Left lung (tissue), 10 donors: ENCODE data around the gene DUS3L. TPM values are rescaled to one million over a fixed set of nuclear protein-coding genes. Genes with fewer than 3 reads are reported as not detected.

ENCODE experiments used
- ATAC-seq: fragments of 200-7000 bp; cut with Tn5 transposase; one replicate; pipeline ENCODE4 v1.9.1; 2020; ENCODE audit warnings: moderate library complexity
- DNase-seq, 4 donors: peaks; one replicate each; pipeline ENCODE4 v3.0.0-alpha.2; 2013 to 2020
- H3K27ac ChIP-seq, 2 donors: fragments of 200-600 bp; sonication (generic) in 1 of 2; one replicate each; pipeline versions ENCODE4 v1.5.0 to v1.8.0; 2020 to 2021
- H3K27me3 ChIP-seq, 2 donors: fragments of 200-600 bp; sonication (generic) in 1 of 2; one replicate each; pipeline versions ENCODE4 v1.5.0 to v1.8.0; 2020 to 2021
- H3K36me3 ChIP-seq, 2 donors: fragments of 200-600 bp; sonication (generic) in 1 of 2; one replicate each; pipeline versions ENCODE4 v1.5.0 to v1.8.0; 2020 to 2021
- H3K4me1 ChIP-seq, 2 donors: fragments of 200-600 bp; one replicate each; pipeline ENCODE4 v1.8.0; 2021
- H3K4me3 ChIP-seq, 2 donors: fragments of 200-600 bp; sonication (generic) in 1 of 2; one replicate each; pipeline versions ENCODE4 v1.5.0 to v1.8.0; 2020 to 2021; ENCODE audit warnings: mild to moderate bottlenecking in 1 of 2
- H3K9me3 ChIP-seq, 2 donors: fragments of 200-600 bp; sonication (generic) in 1 of 2; one replicate each; pipeline versions ENCODE4 v1.5.0 to v1.8.0; 2020 to 2021
- intact Hi-C, 2 donors: fragments of 100-400 bp; cut with DNase I; formaldehyde crosslinking; loops; one replicate each; pipeline versions ENCODE4 v1.11.2 to v1.14.2; 2022
- polyA plus RNA-seq, 6 donors: library from polyadenylated mRNA; unstranded; fragments of 120-200 nt; gene quantifications; one replicate each; pipeline ENCODE4 v1.2.1, GENCODE V29; 2013; ENCODE audit not compliant: insufficient read length in 6 of 6
- total RNA-seq, 2 donors: library from RNA; stranded (reverse); fragmentation: NEBNext Ultra II Directional; extraction: Animal tissue kit (Norgen Biotek cat#: 25700); gene quantifications; one replicate each; pipeline ENCODE4 v1.2.1, GENCODE V29; 2021
- TF ChIP-seq, protein P1 (sequence below), 2 donors: fragments of 200-600 bp; sonication (generic) in 1 of 2; IDR thresholded peaks; one replicate each; pipeline versions ENCODE4 v1.5.0 to v1.8.0; 2021; ENCODE audit warnings: antibody characterized with exemption in 2 of 2
- donor health status: DM: no; HTN: yes; CAD: no.
- donor health status: DM: no; HTN: no; CAD: no.

Gene DUS3L
- total and polyA plus RNA-seq, 8 donors: 15.8 to 38.4 (median 24.9) TPM

DNA sequence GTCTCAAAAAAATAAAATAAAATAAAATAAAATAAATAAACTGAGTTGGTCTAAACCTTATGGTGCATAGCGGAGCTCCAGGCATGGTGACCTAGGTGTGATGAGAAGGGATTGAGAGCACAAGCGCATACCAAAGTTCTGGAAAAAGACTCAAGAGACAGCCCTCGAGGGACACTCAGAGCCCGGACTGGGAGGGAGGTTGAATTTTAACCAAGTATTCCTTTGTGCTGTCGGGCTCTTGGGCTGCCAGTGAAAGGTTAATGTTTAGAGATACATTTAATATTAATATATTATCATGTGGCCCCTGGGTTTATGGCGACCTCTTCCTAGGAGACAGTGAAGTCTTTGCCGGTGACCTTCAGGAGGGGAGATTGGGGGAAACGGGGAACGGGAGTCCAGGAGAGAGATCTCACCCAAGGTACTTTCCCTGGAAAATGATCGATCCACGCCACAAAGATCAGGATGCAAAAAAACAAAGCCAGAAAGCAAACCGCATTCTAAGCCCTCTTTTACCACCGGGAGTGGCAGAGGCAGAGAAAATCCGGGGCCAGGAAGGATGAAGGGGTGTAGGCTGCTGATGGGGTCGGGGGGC lies 46.9 kb upstream of the DUS3L start:
- H3K36me3 ChIP-seq: no peaks in the 10 kb centered on the region
- intact Hi-C loops: no loop called here
- DNase-seq (no peak), ATAC-seq (no peak)
- H3K4me3 ChIP-seq: no peak overlapping the region
- no peaks in the 10 kb centered on the region for H3K9me3 ChIP-seq
- H3K27ac ChIP-seq: no peak overlapping the region
- TF ChIP-seq, protein P1, sequence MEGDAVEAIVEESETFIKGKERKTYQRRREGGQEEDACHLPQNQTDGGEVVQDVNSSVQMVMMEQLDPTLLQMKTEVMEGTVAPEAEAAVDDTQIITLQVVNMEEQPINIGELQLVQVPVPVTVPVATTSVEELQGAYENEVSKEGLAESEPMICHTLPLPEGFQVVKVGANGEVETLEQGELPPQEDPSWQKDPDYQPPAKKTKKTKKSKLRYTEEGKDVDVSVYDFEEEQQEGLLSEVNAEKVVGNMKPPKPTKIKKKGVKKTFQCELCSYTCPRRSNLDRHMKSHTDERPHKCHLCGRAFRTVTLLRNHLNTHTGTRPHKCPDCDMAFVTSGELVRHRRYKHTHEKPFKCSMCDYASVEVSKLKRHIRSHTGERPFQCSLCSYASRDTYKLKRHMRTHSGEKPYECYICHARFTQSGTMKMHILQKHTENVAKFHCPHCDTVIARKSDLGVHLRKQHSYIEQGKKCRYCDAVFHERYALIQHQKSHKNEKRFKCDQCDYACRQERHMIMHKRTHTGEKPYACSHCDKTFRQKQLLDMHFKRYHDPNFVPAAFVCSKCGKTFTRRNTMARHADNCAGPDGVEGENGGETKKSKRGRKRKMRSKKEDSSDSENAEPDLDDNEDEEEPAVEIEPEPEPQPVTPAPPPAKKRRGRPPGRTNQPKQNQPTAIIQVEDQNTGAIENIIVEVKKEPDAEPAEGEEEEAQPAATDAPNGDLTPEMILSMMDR (IDR thresholded peaks at IDR 0.05): no peak
- H3K4me1 ChIP-seq: peaks cover 0 to 7% of the 10 kb centered on the region in 2 donors
- peaks cover 0 to 20% of the 10 kb centered on the region in 2 donors for H3K27me3 ChIP-seq

DNA sequence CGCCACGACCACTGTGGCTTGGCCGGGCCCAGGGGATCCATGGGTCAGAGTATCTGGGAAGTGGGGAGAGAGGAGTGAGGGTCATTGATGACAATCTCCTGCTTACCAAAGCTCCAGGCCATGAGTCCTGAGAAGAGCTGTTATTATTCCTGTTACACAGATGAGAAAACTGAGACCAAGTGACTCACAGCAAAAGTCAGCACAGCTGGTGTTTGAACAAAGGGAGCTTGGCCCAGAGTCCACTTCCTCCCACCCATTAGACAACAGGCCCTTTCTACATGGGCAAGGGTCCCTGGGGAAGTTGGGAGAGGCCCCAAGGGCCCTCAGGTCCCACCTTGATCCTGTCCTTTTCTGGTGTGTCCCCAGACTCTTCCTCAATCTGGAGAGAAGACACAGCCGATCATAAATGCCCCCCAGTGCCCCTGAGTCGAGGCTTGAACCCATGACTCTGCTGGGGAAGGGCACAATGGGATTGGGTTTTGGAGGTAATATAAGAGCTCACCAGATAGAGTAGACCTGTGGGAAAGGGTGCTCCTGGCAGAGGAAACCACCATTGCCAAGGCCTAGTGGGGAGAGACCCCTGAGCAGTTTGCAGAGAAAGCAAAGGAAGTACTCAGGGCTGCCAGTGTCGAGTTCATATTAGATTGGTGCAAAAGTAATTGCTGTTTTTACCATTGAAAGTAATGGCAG lies 41.7 kb upstream of the DUS3L start:
- H3K9me3 ChIP-seq: no peaks in the 10 kb centered on the region
- no peaks in the 10 kb centered on the region for H3K36me3 ChIP-seq
- ATAC-seq: no peak
- H3K4me3 ChIP-seq: no peak overlapping the region
- DNase-seq: no peak
- intact Hi-C loops: no loop called here
- H3K4me1 ChIP-seq: peaks cover 0 to 17% of the 10 kb centered on the region in 2 donors
- H3K27ac ChIP-seq: no peak overlapping the region
- TF ChIP-seq, protein P1 (IDR thresholded peaks at IDR 0.05): no peak
- H3K27me3 ChIP-seq: peaks cover 0 to 51% of the 10 kb centered on the region in 2 donors

DNA sequence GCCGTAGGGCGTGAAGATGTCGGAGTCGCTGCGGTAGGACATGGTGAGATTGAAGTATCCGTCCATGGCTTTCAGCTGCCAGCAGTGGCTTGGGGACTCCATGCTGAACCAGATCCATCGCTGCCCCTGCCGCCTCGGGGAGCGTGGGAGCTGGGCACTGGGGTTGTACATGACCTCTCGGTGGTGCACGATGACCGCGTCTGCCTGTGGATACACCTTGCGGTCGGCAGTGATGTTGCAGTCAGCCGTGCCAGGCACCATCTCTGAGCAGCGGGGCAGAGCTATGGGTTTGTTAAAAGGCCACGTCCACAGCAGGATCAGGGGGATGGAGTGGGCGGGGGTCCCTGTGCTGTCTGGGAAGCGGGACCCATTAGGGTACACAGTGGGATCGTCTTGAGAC lies 41.1 kb upstream of the DUS3L start:
- intact Hi-C loops: no loop called here
- no peak for DNase-seq
- ATAC-seq: no peak

DNA sequence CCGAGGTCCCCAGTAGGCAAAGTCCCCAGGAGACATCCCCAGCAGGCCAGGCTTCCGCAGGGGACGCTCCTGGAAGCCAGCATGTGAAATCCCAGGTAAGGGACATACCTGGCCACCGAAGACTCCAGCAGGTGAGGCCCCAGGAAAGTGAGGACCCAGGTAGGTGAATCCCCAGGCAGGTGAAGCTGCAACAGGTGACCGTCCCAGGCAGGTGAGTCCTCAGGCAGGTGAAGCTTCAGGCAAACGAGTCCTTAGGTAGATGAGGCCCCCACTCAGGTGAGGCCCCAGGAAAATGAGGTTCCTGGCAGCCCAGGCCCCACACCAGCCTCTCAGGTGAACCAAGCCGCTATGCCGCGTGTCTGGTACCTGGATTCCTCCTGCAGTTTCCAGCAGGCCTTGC lies 40.2 kb upstream of the DUS3L start:
- Histone ChIP-seq H3K9me3 (no peaks in the 10 kb centered on the region), H3K4me1 (peaks cover 0 to 29% of the 10 kb centered on the region in 2 donors), H3K27ac (no peak overlapping the region), H3K36me3 (no peaks in the 10 kb centered on the region), H3K4me3 (no peak overlapping the region), H3K27me3 (peaks cover 0 to 62% of the 10 kb centered on the region in 2 donors)
- no peak for ATAC-seq
- TF ChIP-seq, protein P1 (IDR thresholded peaks at IDR 0.05): no peak
- intact Hi-C loops: no loop called here
- no peak for DNase-seq

More for the DNA sequence above, 41.1 kb upstream of the DUS3L start:
- H3K4me1 ChIP-seq: peaks cover 0 to 22% of the 10 kb centered on the region in 2 donors
- H3K36me3 ChIP-seq: no peaks in the 10 kb centered on the region
- H3K9me3 ChIP-seq: no peaks in the 10 kb centered on the region
- H3K27ac ChIP-seq: no peak overlapping the region
- TF ChIP-seq, protein P1 (IDR thresholded peaks at IDR 0.05): no peak
- peaks cover 0 to 53% of the 10 kb centered on the region in 2 donors for H3K27me3 ChIP-seq
- H3K4me3 ChIP-seq: no peak overlapping the region

DNA sequence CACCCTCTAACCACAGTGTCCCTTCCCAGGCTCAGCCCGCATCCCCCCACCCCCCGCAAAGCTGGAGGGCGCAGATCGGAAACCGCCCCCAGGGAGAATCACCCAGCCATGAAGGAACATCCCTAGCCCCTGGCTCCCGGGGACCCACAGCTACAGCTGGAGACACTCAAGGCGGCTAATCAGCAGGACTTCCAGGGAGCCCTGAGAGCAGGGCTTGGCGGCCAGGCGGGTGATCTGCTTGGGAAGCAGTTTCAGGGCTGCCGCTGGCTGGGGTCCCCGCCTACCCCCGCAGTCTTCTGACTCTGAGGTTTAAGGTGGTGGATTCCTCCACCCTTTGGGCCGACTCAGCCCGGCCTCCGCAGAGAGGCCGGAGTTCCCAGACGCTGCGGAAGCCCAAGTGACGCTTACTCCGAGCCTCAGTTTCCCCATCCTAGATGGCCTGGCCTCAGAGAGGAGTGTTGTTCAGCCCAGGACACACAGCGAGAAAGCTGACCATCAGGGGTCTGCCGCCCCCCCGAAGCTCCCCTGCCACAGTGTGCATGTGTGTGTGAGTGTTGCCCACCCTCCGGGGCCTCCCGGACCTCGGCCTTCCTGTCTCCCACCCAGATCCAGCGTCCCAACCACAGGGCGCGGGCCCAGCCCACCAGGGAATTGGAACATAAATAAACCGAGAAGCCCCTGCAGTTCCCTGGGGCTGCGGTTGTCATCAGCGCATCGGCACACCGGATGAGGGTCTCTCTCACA lies 38.8 kb upstream of the DUS3L start:
- DNase-seq (no peak), ATAC-seq (no peak)
- H3K27me3 ChIP-seq: peaks cover 0 to 62% of the 10 kb centered on the region in 2 donors
- no peak overlapping the region for H3K27ac ChIP-seq
- TF ChIP-seq, protein P1 (IDR thresholded peaks at IDR 0.05): no peak
- H3K9me3 ChIP-seq: no peaks in the 10 kb centered on the region
- no peak overlapping the region for H3K4me3 ChIP-seq
- H3K36me3 ChIP-seq: no peaks in the 10 kb centered on the region
- intact Hi-C loops: no loop called here
- peaks cover 0 to 29% of the 10 kb centered on the region in 2 donors for H3K4me1 ChIP-seq
